CD4-positive, alpha-beta memory T cell (primary cell): ENCODE results near the gene SCAMP3. TPM values are rescaled to one million over a fixed set of nuclear protein-coding genes. Genes with fewer than 3 reads are reported as not detected.
"Not testable (repeated sequence)": the region's sequence is repeated elsewhere in the genome, so short reads cannot be mapped to it uniquely, and the experiment has no call there.

Source experiments
- CTCF ChIA-PET: fragments of 350-600 bp; sonication (Branson Sonifier 250); formaldehyde crosslinking; loops from one replicate; lab custom pipeline; 2021; ENCODE audit warnings: inconsistent platforms; ENCODE audit not compliant: partially characterized antibody; lab: Charles Lee
- POLR2A ChIA-PET: fragments of 350-600 bp; sonication (Branson Sonifier 250); formaldehyde crosslinking; loops from one replicate; lab custom pipeline; 2021; ENCODE audit not compliant: partially characterized antibody; lab: Charles Lee
- DNase-seq, 5 donors: peaks; one replicate each; pipeline versions ENCODE4 v3.0.0 to v3.0.0-alpha.2; 2020 to 2022; ENCODE audit warnings: mixed read lengths in 1 of 5
- H3K27ac ChIP-seq: one replicate; pipeline ENCODE4 v1.7.0; 2013; ENCODE audit warnings: low read depth, low read length
- H3K27me3 ChIP-seq: 2 replicates; pipeline ENCODE4 v1.7.0; 2013; ENCODE audit warnings: mild to moderate bottlenecking, low read length, moderate library complexity; ENCODE audit not compliant: insufficient read depth
- H3K36me3 ChIP-seq: 2 replicates; pipeline ENCODE4 v1.7.0; 2013; ENCODE audit warnings: mild to moderate bottlenecking, low read length, moderate library complexity; ENCODE audit not compliant: insufficient read depth
- H3K4me1 ChIP-seq: 2 replicates; pipeline ENCODE4 v1.7.0; 2013; ENCODE audit warnings: mild to moderate bottlenecking, low read length, moderate library complexity; ENCODE audit not compliant: insufficient read depth
- H3K4me3 ChIP-seq, 2 donors: one replicate each; pipeline ENCODE4 v1.7.0; 2013; ENCODE audit warnings: low read length in 2 of 2, mild to moderate bottlenecking in 1 of 2
- H3K9me3 ChIP-seq, 2 donors: one replicate each; pipeline ENCODE4 v1.7.0; 2013; ENCODE audit warnings: low read length in 2 of 2, control low read depth in 1 of 2; ENCODE audit not compliant: control insufficient read depth in 1 of 2
- H3K27ac Mint-ChIP-seq, 7 donors: one replicate each; pipeline ENCODE4 v1.8.0; 2020 to 2021; ENCODE audit warnings: mixed read lengths in 7 of 7, mild to moderate bottlenecking in 6 of 7, inconsistent platforms in 3 of 7, moderate library complexity in 3 of 7
- H3K27me3 Mint-ChIP-seq, 2 donors: one replicate each; pipeline ENCODE4 v1.8.0; 2020 to 2021; ENCODE audit warnings: mixed read lengths in 2 of 2
- H3K36me3 Mint-ChIP-seq, 2 donors: one replicate each; pipeline ENCODE4 v1.8.0; 2020 to 2021; ENCODE audit warnings: mixed read lengths in 2 of 2, inconsistent platforms in 1 of 2, mild to moderate bottlenecking in 1 of 2
- H3K4me1 Mint-ChIP-seq, 4 donors: one replicate each; pipeline ENCODE4 v1.8.0; 2020 to 2021; ENCODE audit warnings: mixed read lengths in 4 of 4, mild to moderate bottlenecking in 1 of 4
- H3K4me3 Mint-ChIP-seq, 8 donors: one replicate each; pipeline ENCODE4 v1.8.0; 2020 to 2021; ENCODE audit warnings: mixed read lengths in 8 of 8, mild to moderate bottlenecking in 7 of 8, moderate library complexity in 6 of 8, inconsistent platforms in 3 of 8
- H3K9me3 Mint-ChIP-seq, 8 donors: one replicate each; pipeline ENCODE4 v1.8.0; 2020 to 2021; ENCODE audit warnings: mixed read lengths in 8 of 8, mild to moderate bottlenecking in 5 of 8, inconsistent platforms in 3 of 8, moderate library complexity in 1 of 8
- intact Hi-C: fragments of 100-400 bp; cut with micrococcal nuclease; formaldehyde crosslinking; loops from one replicate; pipeline ENCODE4 v1.15.1; 2023
- polyA plus RNA-seq, 2 donors: library from polyadenylated mRNA; unstranded; fragments of 300-500 nt; fragmentation: Illumina TruSeq; gene quantifications; one replicate each; pipeline ENCODE4 v1.2.3, GENCODE V29; 2021
- total RNA-seq, 2 experiments: library from RNA; stranded (reverse); gene quantifications; one replicate each; pipeline ENCODE4 v1.2.3, GENCODE V29; 2021

SCAMP3 gene
- total and polyA plus RNA-seq, 4 experiments from 2014 or later: 94.4 to 160 (median 116) TPM

DNA sequence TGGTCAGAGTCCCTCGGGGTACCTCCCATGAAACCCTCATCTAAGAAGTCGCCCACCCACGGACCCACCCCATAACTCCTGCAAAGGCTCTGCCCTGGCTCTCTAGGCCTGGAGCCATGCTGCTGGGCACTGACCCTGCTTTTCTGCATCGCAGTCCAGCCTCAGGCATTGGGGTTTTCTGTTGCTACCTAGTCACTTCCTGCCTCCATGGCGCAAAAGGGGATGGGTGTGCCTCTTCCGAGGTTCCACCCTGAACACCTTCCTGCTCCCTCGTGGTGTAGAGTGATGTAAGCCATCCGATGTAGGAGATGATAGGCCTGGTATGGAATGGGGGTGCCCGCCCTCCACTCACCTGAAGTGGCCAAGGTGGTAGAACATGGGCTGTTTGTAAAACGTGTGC lies 47.5 kb downstream of the SCAMP3 start:
- peaks cover 23% of the 10 kb centered on the region for H3K4me1 ChIP-seq
- H3K9me3 Mint-ChIP-seq, H3K27me3 Mint-ChIP-seq, H3K27ac ChIP-seq, H3K27me3 ChIP-seq, H3K4me3 ChIP-seq, intact Hi-C loops, H3K36me3 ChIP-seq, POLR2A ChIA-PET, H3K9me3 ChIP-seq: not testable (repeated sequence)
- H3K36me3 Mint-ChIP-seq: peaks cover 19 to 20% of the 10 kb centered on the region in 2 donors
- H3K4me1 Mint-ChIP-seq: peaks cover 15 to 25% (median 20%) of the 10 kb centered on the region in 4 donors
- peak in 3 of 5 donors; percentile 17 to 29 (median 22) for DNase-seq
- CTCF ChIA-PET: interaction anchor here (1.2 kb wide), 1 partner anchor 12 kb away, joined by 3 read pairs; no protein-coding TSS in a partner anchor
- H3K4me3 Mint-ChIP-seq: peak overlapping the region in 7 of 8 donors; percentile 5 to 76 (median 44)
- H3K27ac Mint-ChIP-seq: peak overlapping the region; percentile 72 to 98 (median 95)

- H3K27ac Mint-ChIP-seq: peak overlapping the region in 1 of 7 donors; percentile 29
- H3K36me3 ChIP-seq, H3K27ac ChIP-seq, DNase-seq, POLR2A ChIA-PET, H3K4me3 Mint-ChIP-seq, H3K27me3 Mint-ChIP-seq, H3K9me3 Mint-ChIP-seq, H3K27me3 ChIP-seq, H3K4me3 ChIP-seq, intact Hi-C loops, H3K9me3 ChIP-seq: not testable (repeated sequence)
- peaks cover 34% of the 10 kb centered on the region for H3K4me1 ChIP-seq
- H3K36me3 Mint-ChIP-seq: peaks cover 20 to 21% of the 10 kb centered on the region in 2 donors
- peaks cover 20 to 33% (median 28%) of the 10 kb centered on the region in 4 donors for H3K4me1 Mint-ChIP-seq
- CTCF ChIA-PET: interaction anchor here (1.2 kb wide), 1 partner anchor 12 kb away, joined by 3 read pairs; no protein-coding TSS in a partner anchor
Observed at GRCh38 chr1:155212051-155212440, 50.1 kb downstream of the SCAMP3 start.

- peaks cover 36% of the 10 kb centered on the region for H3K4me1 ChIP-seq
- H3K9me3 Mint-ChIP-seq, H3K4me3 Mint-ChIP-seq, H3K36me3 ChIP-seq, DNase-seq, intact Hi-C loops, H3K27me3 Mint-ChIP-seq, H3K9me3 ChIP-seq, H3K27ac ChIP-seq, POLR2A ChIA-PET, H3K4me3 ChIP-seq, H3K27me3 ChIP-seq: not testable (repeated sequence)
- Mint-ChIP-seq H3K4me1 (peaks cover 24 to 39% (median 32%) of the 10 kb centered on the region in 4 donors), H3K27ac (peak overlapping the region in 4 of 7 donors; percentile 53 to 85 (median 61)), H3K36me3 (peaks cover 18 to 24% of the 10 kb centered on the region in 2 donors)
- CTCF ChIA-PET: interaction anchor here (1.2 kb wide), 1 partner anchor 12 kb away, joined by 3 read pairs; no protein-coding TSS in a partner anchor
Observed at GRCh38 chr1:155211381-155212050, 50.6 kb downstream of the SCAMP3 start.

GRCh38 chr1:155210314-155211104 lies 51.7 kb downstream of the SCAMP3 start:
- no peaks in the 10 kb centered on the region for H3K9me3 ChIP-seq
- intact Hi-C loops: no loop called here
- H3K9me3 Mint-ChIP-seq: no peaks in the 10 kb centered on the region
- H3K27ac Mint-ChIP-seq: peak overlapping the region; percentile 13 to 98 (median 38)
- peaks cover 24 to 38% (median 32%) of the 10 kb centered on the region in 4 donors for H3K4me1 Mint-ChIP-seq
- H3K27me3 Mint-ChIP-seq: no peaks in the 10 kb centered on the region
- peak overlapping the region in 5 of 8 donors; percentile 11 to 51 (median 20) for H3K4me3 Mint-ChIP-seq
- no peak overlapping the region for H3K4me3 ChIP-seq
- H3K36me3 Mint-ChIP-seq: peaks cover 16 to 23% of the 10 kb centered on the region in 2 donors
- H3K27me3 ChIP-seq: no peaks in the 10 kb centered on the region
- no peak overlapping the region for H3K27ac ChIP-seq
- no peak for DNase-seq
- ChIA-PET POLR2A (interaction anchor here (1.9 to 4.4 kb wide), 3 partner anchors 8 to 17 kb away, joined by 9 to 89 read pairs (median 58); no protein-coding TSS in a partner anchor), CTCF (interaction anchor here (5.6 kb wide), 1 partner anchor 15 kb away, joined by 106 read pairs; no protein-coding TSS in a partner anchor)
- peaks cover 35% of the 10 kb centered on the region for H3K4me1 ChIP-seq
- peaks cover 7% of the 10 kb centered on the region for H3K36me3 ChIP-seq

DNA sequence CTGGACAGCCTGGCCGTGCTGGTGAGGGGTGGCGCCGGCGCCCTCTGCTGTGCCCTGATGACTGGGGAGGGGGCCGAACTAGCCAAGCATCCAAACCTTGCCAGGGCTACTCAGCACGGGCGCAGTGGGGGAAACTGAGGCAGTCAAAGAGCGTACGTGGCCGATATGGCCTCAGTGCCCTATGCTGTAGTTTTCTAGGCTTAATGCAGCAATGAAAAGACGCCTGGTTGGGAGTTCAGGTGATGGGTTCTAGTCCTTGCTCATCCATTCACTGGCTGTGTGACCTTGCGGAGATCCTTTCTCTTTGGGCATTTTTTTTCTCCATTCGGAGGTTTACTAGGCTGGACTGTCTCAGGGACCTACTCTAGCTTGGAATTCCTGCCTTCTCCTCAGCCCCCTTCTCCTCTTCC lies 52.8 kb downstream of the SCAMP3 start:
- no peaks in the 10 kb centered on the region for H3K9me3 ChIP-seq
- Mint-ChIP-seq H3K4me3 (peak overlapping the region; percentile 86 to 90 (median 89)), H3K9me3 (no peaks in the 10 kb centered on the region), H3K4me1 (peaks cover 17 to 29% (median 24%) of the 10 kb centered on the region in 4 donors), H3K36me3 (peaks cover 11 to 15% of the 10 kb centered on the region in 2 donors), H3K27ac (peak overlapping the region; percentile 92 to 98 (median 98)), H3K27me3 (no peaks in the 10 kb centered on the region)
- H3K27me3 ChIP-seq: no peaks in the 10 kb centered on the region
- peaks cover 29% of the 10 kb centered on the region for H3K4me1 ChIP-seq
- ChIA-PET CTCF (interaction anchor here (1.1 to 5.6 kb wide), 4 partner anchors 9 to 41 kb away, joined by 3 to 106 read pairs (median 32); no protein-coding TSS in a partner anchor), POLR2A (interaction anchor here (0.6 to 4.4 kb wide), 14 partner anchors 10 to 764 kb away, joined by 3 to 89 read pairs (median 5); partner anchors contain the start of genes CLK2, KRTCAP2, PMVK and TRIM46)
- H3K36me3 ChIP-seq: peaks cover 7% of the 10 kb centered on the region
- H3K4me3 ChIP-seq: peak overlapping the region; percentile 68 to 100
- intact Hi-C loops: loop anchor here (5.0 kb wide), 2 partner anchors 33 to 37 kb away; partner anchors contain the start of genes KRTCAP2 and TRIM46
- DNase-seq: no peak
- peak overlapping the region; percentile 100 for H3K27ac ChIP-seq

GRCh38 chr1:155208541-155209311 lies 53.4 kb downstream of the SCAMP3 start, which contains the start of gene MTX1:
Gene MTX1 (plus strand): TSS chr1:155208695. CDS start chr1:155208805, 110 bp downstream.
- Mint-ChIP-seq H3K27ac (peak within 1 kb of the TSS; percentile 95 to 98 (median 98)), H3K36me3 (peaks cover 11 to 15% of the 10 kb centered on the region in 2 donors), H3K4me1 (peaks cover 17 to 29% (median 24%) of the 10 kb centered on the region in 4 donors), H3K4me3 (peak within 1 kb of the TSS; percentile 86 to 92 (median 89)), H3K9me3 (no peaks in the 10 kb centered on the region), H3K27me3 (no peaks in the 10 kb centered on the region)
- peak within 1 kb of the TSS; percentile 100 for H3K27ac ChIP-seq
- H3K27me3 ChIP-seq: no peaks in the 10 kb centered on the region
- H3K4me3 ChIP-seq: peak within 1 kb of the TSS; percentile 68 to 100
- H3K4me1 ChIP-seq: peaks cover 29% of the 10 kb centered on the region
- ChIA-PET CTCF (interaction anchor here (1.1 to 5.6 kb wide), 7 partner anchors 10 to 42 kb away, joined by 3 to 106 read pairs (median 22); partner anchors contain the start of gene KRTCAP2), POLR2A (interaction anchor here (0.6 to 4.4 kb wide), 15 partner anchors 10 to 764 kb away, joined by 3 to 89 read pairs (median 4); partner anchors contain the start of genes CLK2, KRTCAP2, PMVK and TRIM46)
- no peaks in the 10 kb centered on the region for H3K9me3 ChIP-seq
- intact Hi-C loops: loop anchor here (5.0 kb wide), 2 partner anchors 34 to 36 kb away; partner anchors contain the start of genes KRTCAP2 and TRIM46
- peak; percentile 90 to 96 (median 91) for DNase-seq
- H3K36me3 ChIP-seq: peaks cover 7% of the 10 kb centered on the region
